ENCODE measurements around the gene UBR4.

The UBR4 gene

GRCh38 chr1:19101244-19101643 is 108.8 kb downstream of the UBR4 start:
- Histone ChIP-seq H3K9me3 (ENCODE audit: insufficient read depth, low read length) (no peaks in the 10 kb centered on the region), H3K27me3 (ENCODE audit: low read depth, low read length) (no peaks in the 10 kb centered on the region), H3K79me2 (ENCODE audit: low read length) (no peaks in the 10 kb centered on the region), H3K9ac (ENCODE audit: low read length) (no peak overlapping the region), H3K4me1 (ENCODE audit: low read length) (no peaks in the 10 kb centered on the region), H3K36me3 (replicated peaks; ENCODE audit: low read depth, low read length) (peaks cover 72% of the 10 kb centered on the region), H3K4me2 (ENCODE audit: low read length) (no peak overlapping the region), H3K4me3 (ENCODE audit: low read length) (no peak overlapping the region), H4K20me1 (ENCODE audit: insufficient read depth, low read length) (no peaks in the 10 kb centered on the region), H2AFZ (ENCODE audit: low read depth, low read length) (no peak overlapping the region), H3K27ac (ENCODE audit: low read length) (no peak overlapping the region)
- TF ChIP-seq EZH2phosphoT487 (IDR thresholded peaks at IDR 0.05; ENCODE audit: low read depth) = no peak
- TF ChIP-seq CTCF (IDR thresholded peaks at IDR 0.05; ENCODE audit: low read depth, low read length) = no peak

- Histone ChIP-seq H3K4me1 (ENCODE audit: low read length) (no peaks in the 10 kb centered on the region), H3K4me2 (ENCODE audit: low read length) (no peak overlapping the region), H4K20me1 (ENCODE audit: insufficient read depth, low read length) (no peaks in the 10 kb centered on the region), H3K9me3 (ENCODE audit: insufficient read depth, low read length) (no peaks in the 10 kb centered on the region), H3K79me2 (ENCODE audit: low read length) (no peaks in the 10 kb centered on the region), H3K27me3 (ENCODE audit: low read depth, low read length) (no peaks in the 10 kb centered on the region), H3K4me3 (ENCODE audit: low read length) (no peak overlapping the region), H3K36me3 (replicated peaks; ENCODE audit: low read depth, low read length) (peaks cover 63% of the 10 kb centered on the region), H2AFZ (ENCODE audit: low read depth, low read length) (no peak overlapping the region), H3K9ac (ENCODE audit: low read length) (no peak overlapping the region), H3K27ac (ENCODE audit: low read length) (no peak overlapping the region)
- no peak for TF ChIP-seq CTCF (IDR thresholded peaks at IDR 0.05; ENCODE audit: low read depth, low read length)
- TF ChIP-seq EZH2phosphoT487 (IDR thresholded peaks at IDR 0.05; ENCODE audit: low read depth) = no peak
Measured at GRCh38 chr1:19100028-19100427, 110.0 kb downstream of the UBR4 start.

- H3K79me2 ChIP-seq (ENCODE audit: low read length) = no peaks in the 10 kb centered on the region
- no peak overlapping the region for H3K9ac ChIP-seq (ENCODE audit: low read length)
- no peak overlapping the region for H3K4me3 ChIP-seq (ENCODE audit: low read length)
- H3K4me2 ChIP-seq (ENCODE audit: low read length) = no peak overlapping the region
- H3K27me3 ChIP-seq (ENCODE audit: low read depth, low read length) = no peaks in the 10 kb centered on the region
- no peaks in the 10 kb centered on the region for H4K20me1 ChIP-seq (ENCODE audit: insufficient read depth, low read length)
- peaks cover 76% of the 10 kb centered on the region for H3K36me3 ChIP-seq (replicated peaks; ENCODE audit: low read depth, low read length)
- H3K4me1 ChIP-seq (ENCODE audit: low read length) = no peaks in the 10 kb centered on the region
- TF ChIP-seq CTCF (IDR thresholded peaks at IDR 0.05; ENCODE audit: low read depth, low read length) (no peak), EZH2phosphoT487 (IDR thresholded peaks at IDR 0.05; ENCODE audit: low read depth) (no peak)
- no peak overlapping the region for H2AFZ ChIP-seq (ENCODE audit: low read depth, low read length)
- H3K9me3 ChIP-seq (ENCODE audit: insufficient read depth, low read length) = no peaks in the 10 kb centered on the region
- no peak overlapping the region for H3K27ac ChIP-seq (ENCODE audit: low read length)
Measured at GRCh38 chr1:19096990-19097389, 113.1 kb downstream of the UBR4 start.

- no peak overlapping the region for H3K27ac ChIP-seq (ENCODE audit: low read length)
Measured at GRCh38 chr1:19096036-19096833, 113.8 kb downstream of the UBR4 start.

More at GRCh38 chr1:19096036-19096833, 113.8 kb downstream of the UBR4 start:
- Histone ChIP-seq H3K4me2 (ENCODE audit: low read length) (no peak overlapping the region), H3K27me3 (ENCODE audit: low read depth, low read length) (no peaks in the 10 kb centered on the region), H2AFZ (ENCODE audit: low read depth, low read length) (no peak overlapping the region), H4K20me1 (ENCODE audit: insufficient read depth, low read length) (no peaks in the 10 kb centered on the region), H3K4me3 (ENCODE audit: low read length) (no peak overlapping the region), H3K4me1 (ENCODE audit: low read length) (no peaks in the 10 kb centered on the region), H3K79me2 (ENCODE audit: low read length) (no peaks in the 10 kb centered on the region), H3K36me3 (replicated peaks; ENCODE audit: low read depth, low read length) (peaks cover 74% of the 10 kb centered on the region), H3K9ac (ENCODE audit: low read length) (no peak overlapping the region), H3K9me3 (ENCODE audit: insufficient read depth, low read length) (no peaks in the 10 kb centered on the region)
- TF ChIP-seq CTCF (IDR thresholded peaks at IDR 0.05; ENCODE audit: low read depth, low read length) (no peak), EZH2phosphoT487 (IDR thresholded peaks at IDR 0.05; ENCODE audit: low read depth) (no peak)

Measured in OCI-LY3 (cell line).